ENCODE data around the gene GMPPA.

Gene GMPPA

GRCh38 chr2:219498280-219499057 lies at the start of gene GMPPA:
GMPPA (plus strand) TSS chr2:219498891; CDS start chr2:219499976, 1,085 bp downstream.
- peak; percentile 96 for DNase-seq (ENCODE audit: low spot score)

GRCh38 chr2:219449609-219450008 lies 49.1 kb upstream of the GMPPA start:
- no peak for DNase-seq (ENCODE audit: low spot score)

GRCh38 chr2:219451661-219452360 lies 46.9 kb upstream of the GMPPA start:
- DNase-seq (ENCODE audit: low spot score), result no peak

- DNase-seq (ENCODE audit: low spot score), result no peak
Measured at GRCh38 chr2:219452361-219453317, 46.1 kb upstream of the GMPPA start.

GRCh38 chr2:219453671-219454590 lies 44.8 kb upstream of the GMPPA start:
- DNase-seq (ENCODE audit: low spot score), result no peak

GRCh38 chr2:219455581-219455980 lies 43.1 kb upstream of the GMPPA start:
- no peak for DNase-seq (ENCODE audit: low spot score)

- DNase-seq (ENCODE audit: low spot score), result no peak
Measured at GRCh38 chr2:219457784-219458369, 40.8 kb upstream of the GMPPA start.

- DNase-seq (ENCODE audit: low spot score), result no peak
Measured at GRCh38 chr2:219458996-219459395, 39.7 kb upstream of the GMPPA start.

GRCh38 chr2:219459460-219460311 lies 39.0 kb upstream of the GMPPA start:
- DNase-seq (ENCODE audit: low spot score), result peak; percentile 9

GRCh38 chr2:219460424-219460926 lies 38.2 kb upstream of the GMPPA start:
- DNase-seq (ENCODE audit: low spot score), result no peak

GRCh38 chr2:219461047-219461514 lies 37.6 kb upstream of the GMPPA start:
- DNase-seq (ENCODE audit: low spot score), result no peak

- no peak for DNase-seq (ENCODE audit: low spot score)
Measured at GRCh38 chr2:219461669-219462068, 37.0 kb upstream of the GMPPA start.

GRCh38 chr2:219462349-219462748 lies 36.3 kb upstream of the GMPPA start:
- DNase-seq (ENCODE audit: low spot score), result no peak

- DNase-seq (ENCODE audit: low spot score), result no peak
Measured at GRCh38 chr2:219464286-219465032, 34.2 kb upstream of the GMPPA start.

- DNase-seq (ENCODE audit: low spot score), result no peak
Measured at GRCh38 chr2:219465659-219466561, 32.8 kb upstream of the GMPPA start.

GRCh38 chr2:219466816-219467735 lies 31.6 kb upstream of the GMPPA start:
- no peak for DNase-seq (ENCODE audit: low spot score)

- DNase-seq (ENCODE audit: low spot score), result no peak
Measured at GRCh38 chr2:219467736-219468075, 31.0 kb upstream of the GMPPA start.

Measured in CD4-positive, alpha-beta T cell treated with Interleukin-15 for 4 hours (primary cell).